HepG2 (cell line): ENCODE data around the gene RBM12. TPM values are rescaled to one million over a fixed set of nuclear protein-coding genes. Genes with fewer than 3 reads are reported as not detected.
A peak's percentile ranks its signal among the peaks of the same experiment; 100 is the strongest.

Experiments
- HNF4A ChIP-seq: sonication (generic); formaldehyde crosslinking; IDR thresholded peaks from 2 replicates; pipeline ENCODE4 v1.4.0; 2020; ENCODE audit warnings: missing genetic modification reagents
- HOXA9 ChIP-seq: sonication (generic); formaldehyde crosslinking; IDR thresholded peaks from 2 replicates; pipeline ENCODE4 v1.8.1; 2022; ENCODE audit warnings: missing genetic modification reagents, mild to moderate bottlenecking, moderate library complexity, borderline replicate concordance
- JUNB ChIP-seq: sonication (generic); formaldehyde crosslinking; IDR thresholded peaks from 2 replicates; pipeline ENCODE4 v1.8.0; 2022; ENCODE audit warnings: missing genetic modification reagents, mild to moderate bottlenecking, borderline replicate concordance
- NFE2L2 ChIP-seq: fragments of 150-350 bp; IDR thresholded peaks from 2 replicates; pipeline ENCODE4 v1.6.1; 2014; ENCODE audit warnings: low read length
- NFYC ChIP-seq: IDR thresholded peaks from 2 replicates; pipeline ENCODE4 v1.6.1; 2016; ENCODE audit warnings: missing genetic modification reagents, missing compliant biosample characterization
- RNF2 ChIP-seq: fragments of 450-650 bp; conservative IDR thresholded peaks from 2 replicates; pipeline ENCODE4 v1.6.1; 2016; ENCODE audit warnings: low read depth
- SMAD1 ChIP-seq: sonication (generic); formaldehyde crosslinking; IDR thresholded peaks from 2 replicates; pipeline ENCODE4 v1.4.0; 2020; ENCODE audit warnings: missing genetic modification reagents, low read depth, mild to moderate bottlenecking, borderline replicate concordance
- TIGD3 ChIP-seq: sonication (generic); formaldehyde crosslinking; IDR thresholded peaks from 2 replicates; pipeline ENCODE4 v1.5.1; 2020; ENCODE audit warnings: mild to moderate bottlenecking, missing genetic modification reagents, borderline replicate concordance
- ZFP41 ChIP-seq: sonication (generic); formaldehyde crosslinking; IDR thresholded peaks from 2 replicates; pipeline ENCODE4 v1.4.0; 2020; ENCODE audit warnings: mild to moderate bottlenecking, missing genetic modification reagents, borderline replicate concordance
- ZNF142 ChIP-seq: sonication (generic); formaldehyde crosslinking; IDR thresholded peaks from 2 replicates; pipeline ENCODE4 v1.4.0; 2020; ENCODE audit warnings: missing genetic modification reagents
- ZNF33B ChIP-seq: sonication (generic); formaldehyde crosslinking; IDR thresholded peaks from 2 replicates; pipeline ENCODE4 v1.5.1; 2020; ENCODE audit warnings: mild to moderate bottlenecking, missing genetic modification reagents
- ZNF367 ChIP-seq: sonication (generic); formaldehyde crosslinking; IDR thresholded peaks from 2 replicates; pipeline ENCODE4 v1.4.0; 2020; ENCODE audit warnings: missing genetic modification reagents, borderline replicate concordance
- ZNF431 ChIP-seq: sonication (generic); formaldehyde crosslinking; IDR thresholded peaks from 2 replicates; pipeline ENCODE4 v1.9.0; 2022; ENCODE audit warnings: missing genetic modification reagents, low read depth, mild to moderate bottlenecking, borderline replicate concordance
- ZNF607 ChIP-seq: sonication (generic); formaldehyde crosslinking; IDR thresholded peaks from 2 replicates; pipeline ENCODE4 v1.5.1; 2020; ENCODE audit warnings: missing genetic modification reagents, mild to moderate bottlenecking, borderline replicate concordance
- ZNF724P ChIP-seq: sonication (generic); formaldehyde crosslinking; IDR thresholded peaks from 2 replicates; pipeline ENCODE4 v1.8.0; 2022; ENCODE audit warnings: missing genetic modification reagents, borderline replicate concordance
- polyA plus RNA-seq, 8 experiments: library from polyadenylated mRNA; depleted of rRNA in 3 of 8; stranded (reverse) in 7 of 8; unstranded in 1 of 8; fragments of >200 nt; fragmentation: Illumina TruSeq in 4 of 8; extraction: Trizol in 4 of 8; gene quantifications; 2 replicates each; pipeline versions ENCODE4 v1.2.1 to v1.2.3, GENCODE V29; 2011 to 2016; ENCODE audit warnings: low read depth in 4 of 8, missing spikeins in 1 of 8, mixed read lengths in 1 of 8; ENCODE audit not compliant: insufficient read depth in 1 of 8
- total RNA-seq, 5 experiments: library from RNA; depleted of rRNA; stranded (reverse); fragments of >200 nt; fragmentation: Illumina TruSeq; extraction: Trizol; gene quantifications; 2 replicates each; pipeline ENCODE4 v1.2.3, GENCODE V29; 2016; ENCODE audit warnings: low read depth in 1 of 5
- TF ChIP-seq, protein P1 (sequence below): sonication (generic); formaldehyde crosslinking; IDR thresholded peaks from 2 replicates; pipeline ENCODE4 v1.5.0; 2020; ENCODE audit warnings: mild to moderate bottlenecking, missing genetic modification reagents

RBM12 gene
- total and polyA plus RNA-seq, 2 of the 13 experiments (the other 11 are each of a cell fraction or from before 2014, with no cell fraction given): 97.9 to 104 TPM

GRCh38 chr20:35600993-35601973 is 63.4 kb downstream of the RBM12 start (continued):
- TF ChIP-seq, protein P1, sequence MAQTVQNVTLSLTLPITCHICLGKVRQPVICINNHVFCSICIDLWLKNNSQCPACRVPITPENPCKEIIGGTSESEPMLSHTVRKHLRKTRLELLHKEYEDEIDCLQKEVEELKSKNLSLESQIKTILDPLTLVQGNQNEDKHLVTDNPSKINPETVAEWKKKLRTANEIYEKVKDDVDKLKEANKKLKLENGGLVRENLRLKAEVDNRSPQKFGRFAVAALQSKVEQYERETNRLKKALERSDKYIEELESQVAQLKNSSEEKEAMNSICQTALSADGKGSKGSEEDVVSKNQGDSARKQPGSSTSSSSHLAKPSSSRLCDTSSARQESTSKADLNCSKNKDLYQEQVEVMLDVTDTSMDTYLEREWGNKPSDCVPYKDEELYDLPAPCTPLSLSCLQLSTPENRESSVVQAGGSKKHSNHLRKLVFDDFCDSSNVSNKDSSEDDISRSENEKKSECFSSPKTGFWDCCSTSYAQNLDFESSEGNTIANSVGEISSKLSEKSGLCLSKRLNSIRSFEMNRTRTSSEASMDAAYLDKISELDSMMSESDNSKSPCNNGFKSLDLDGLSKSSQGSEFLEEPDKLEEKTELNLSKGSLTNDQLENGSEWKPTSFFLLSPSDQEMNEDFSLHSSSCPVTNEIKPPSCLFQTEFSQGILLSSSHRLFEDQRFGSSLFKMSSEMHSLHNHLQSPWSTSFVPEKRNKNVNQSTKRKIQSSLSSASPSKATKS: no peak
- TF ChIP-seq HNF4A (CRISPR knock-in tag) (no peak), HOXA9 (peak; percentile 48; the same call in 1 of the 2 replicates), ZNF607 (CRISPR knock-in tag) (peak; percentile 49; the same call in 1 of the 2 replicates), TIGD3 (CRISPR knock-in tag) (no peak), NFYC (CRISPR knock-in tag) (no peak), RNF2 (0 out of 2 replicates have a peak, but pooled peaks have one; percentile 69), SMAD1 (CRISPR knock-in tag) (no peak), JUNB (CRISPR knock-in tag) (no peak), ZNF724P (CRISPR knock-in tag) (no peak; the same call in 1 of the 2 replicates), ZNF142 (CRISPR knock-in tag) (0 out of 2 replicates have a peak, but pooled peaks have one; percentile 67), NFE2L2 (no peak), ZNF367 (CRISPR knock-in tag) (no peak; the same call in 1 of the 2 replicates), ZNF33B (CRISPR knock-in tag) (no peak), ZFP41 (CRISPR knock-in tag) (peak; percentile 75; the same call in 1 of the 2 replicates), ZNF431 (CRISPR knock-in tag) (no peak)
